HG03039 (cell line): Measurements from ENCODE around the gene DDR2.

ENCODE experiments used
- ATAC-seq: cut with Tn5 transposase; IDR thresholded peaks from one replicate; pipeline ENCODE4 v1.9.1; 2021; ENCODE audit warnings: mild to moderate bottlenecking, moderate library complexity; ENCODE audit not compliant: unreplicated experiment

Gene DDR2

GRCh38 chr1:162629077-162629627, 3.1 kb upstream of the DDR2 start:
- no peak for ATAC-seq

- no peak for ATAC-seq
Measured at GRCh38 chr1:162629651-162630050, 2.6 kb upstream of the DDR2 start.

- ATAC-seq: no peak
Measured at GRCh38 chr1:162631546-162632191, 595 bp upstream of the DDR2 start.

GRCh38 chr1:162632698-162633080, 425 bp downstream of the DDR2 start:
- no peak for ATAC-seq

GRCh38 chr1:162633081-162633762, 958 bp downstream of the DDR2 start:
- no peak for ATAC-seq

- ATAC-seq: no peak
Measured at GRCh38 chr1:162635418-162635817, 3.2 kb downstream of the DDR2 start.

GRCh38 chr1:162639718-162640117, 7.5 kb downstream of the DDR2 start:
- ATAC-seq: no peak

- ATAC-seq: no peak
Measured at GRCh38 chr1:162641114-162641513, 8.8 kb downstream of the DDR2 start.

GRCh38 chr1:162644986-162645314, 12.7 kb downstream of the DDR2 start:
- ATAC-seq: no peak

GRCh38 chr1:162645666-162646065, 13.4 kb downstream of the DDR2 start:
- ATAC-seq: no peak

- no peak for ATAC-seq
Measured at GRCh38 chr1:162649583-162649982, 17.3 kb downstream of the DDR2 start.

GRCh38 chr1:162654915-162655620, 22.8 kb downstream of the DDR2 start:
- no peak for ATAC-seq

GRCh38 chr1:162656266-162656665, 24.0 kb downstream of the DDR2 start:
- ATAC-seq: no peak

GRCh38 chr1:162660574-162660973, 28.3 kb downstream of the DDR2 start:
- ATAC-seq: no peak

GRCh38 chr1:162661336-162661735, 29.1 kb downstream of the DDR2 start:
- ATAC-seq: no peak

GRCh38 chr1:162662013-162662412, 29.7 kb downstream of the DDR2 start:
- no peak for ATAC-seq

- no peak for ATAC-seq
Measured at GRCh38 chr1:162663086-162663485, 30.8 kb downstream of the DDR2 start.

- ATAC-seq: no peak
Measured at GRCh38 chr1:162663589-162664106, 31.4 kb downstream of the DDR2 start.

GRCh38 chr1:162666006-162666645, 33.9 kb downstream of the DDR2 start:
- no peak for ATAC-seq

- no peak for ATAC-seq
Measured at GRCh38 chr1:162667381-162668080, 35.3 kb downstream of the DDR2 start.
